CD4-positive, alpha-beta T cell treated with Interleukin-15 for 1 hour (primary cell): ENCODE data around the gene IER5L.
"Not testable (repeated sequence)": the region's sequence is repeated elsewhere in the genome, so short reads cannot be mapped to it uniquely, and the experiment has no call there.

Experiments used
- DNase-seq: peaks from one replicate; pipeline ENCODE4 v3.0.0-alpha.2; 2020

Gene IER5L

DNA sequence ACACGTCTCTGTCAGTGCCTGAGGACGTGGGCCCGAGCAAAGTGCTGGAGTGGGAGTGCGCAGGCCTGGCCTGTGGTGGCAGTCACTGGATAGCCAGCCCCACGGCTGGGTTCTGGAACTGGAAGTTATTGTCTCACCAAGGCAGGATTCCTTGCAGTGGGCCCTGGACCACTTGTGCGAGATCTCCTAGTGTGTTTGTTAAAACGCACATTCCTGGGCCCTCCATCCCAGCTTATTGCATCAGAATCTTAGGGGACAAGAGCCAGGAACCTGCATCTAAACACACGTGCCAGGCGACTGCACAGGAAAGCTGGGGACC, 40.0 kb downstream of the IER5L start:
- DNase-seq, result no peak

DNA sequence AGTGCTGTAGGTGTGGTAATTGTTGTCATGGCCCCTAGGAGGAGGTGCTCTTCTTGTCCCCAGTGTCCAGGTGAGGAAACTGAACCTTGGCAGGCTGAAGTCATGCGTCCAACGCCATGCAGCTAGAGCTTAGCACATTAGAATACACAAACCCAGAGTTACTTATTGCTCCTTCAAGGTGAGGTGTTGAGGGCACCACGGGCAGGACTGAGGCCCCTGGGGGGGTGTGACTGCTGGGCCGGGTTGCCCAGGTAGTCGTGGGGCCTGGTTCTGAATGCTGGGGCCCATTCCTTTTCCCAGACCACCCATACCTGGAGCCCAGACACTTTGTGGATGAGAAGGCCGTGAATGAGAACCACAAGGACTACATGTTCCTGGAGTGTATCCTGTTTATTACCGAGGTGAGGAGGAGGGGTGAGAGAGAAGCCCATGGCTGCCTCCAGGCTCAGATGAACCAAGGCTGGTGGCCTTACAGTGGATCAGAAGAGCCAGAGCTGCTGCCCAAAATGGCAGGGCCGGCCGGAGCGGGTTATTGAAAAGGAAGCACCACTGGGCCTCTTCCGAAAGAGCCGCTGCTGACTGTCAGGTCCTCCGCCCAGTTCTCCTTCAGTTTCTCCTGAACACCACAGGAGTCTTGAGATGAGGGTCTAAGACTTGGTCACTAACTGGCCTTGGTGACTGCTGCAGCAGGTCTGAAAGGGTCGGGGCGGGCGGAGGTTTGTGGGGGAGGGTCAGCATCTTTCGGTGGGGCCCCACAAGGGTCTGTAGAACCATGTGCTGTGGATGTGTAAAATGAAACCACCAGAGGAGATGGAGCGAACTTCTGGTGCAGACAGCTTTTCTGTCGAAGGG, 40.5 kb downstream of the IER5L start:
- DNase-seq, result no peak

DNA sequence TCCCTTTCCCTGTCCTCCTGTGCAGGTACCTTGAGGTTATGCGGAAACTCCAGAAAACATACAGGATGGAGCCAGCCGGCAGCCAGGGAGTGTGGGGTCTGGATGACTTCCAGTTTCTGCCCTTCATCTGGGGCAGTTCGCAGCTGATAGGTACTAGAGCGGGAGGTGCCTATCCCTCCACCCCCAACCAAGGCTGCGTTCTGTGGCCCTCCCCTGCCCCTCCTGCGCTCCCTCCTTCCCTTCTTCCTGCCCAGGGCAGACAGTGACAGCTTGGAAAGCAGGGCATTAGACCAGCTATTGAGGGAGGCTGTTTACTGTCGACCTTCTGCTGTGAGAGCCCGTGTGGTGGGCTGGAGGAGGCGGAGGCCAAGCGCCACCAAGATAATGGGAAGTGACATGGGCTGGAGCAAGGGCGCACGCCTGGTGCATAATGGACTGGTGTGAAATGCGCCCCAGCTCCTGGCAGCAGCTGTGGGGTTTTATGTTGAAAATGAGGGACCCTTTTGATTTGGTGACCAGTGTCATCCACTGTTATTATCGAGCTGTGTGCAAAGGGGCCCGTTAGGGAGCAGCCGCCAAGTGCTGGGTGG, 41.5 kb downstream of the IER5L start:
- no peak for DNase-seq

DNA sequence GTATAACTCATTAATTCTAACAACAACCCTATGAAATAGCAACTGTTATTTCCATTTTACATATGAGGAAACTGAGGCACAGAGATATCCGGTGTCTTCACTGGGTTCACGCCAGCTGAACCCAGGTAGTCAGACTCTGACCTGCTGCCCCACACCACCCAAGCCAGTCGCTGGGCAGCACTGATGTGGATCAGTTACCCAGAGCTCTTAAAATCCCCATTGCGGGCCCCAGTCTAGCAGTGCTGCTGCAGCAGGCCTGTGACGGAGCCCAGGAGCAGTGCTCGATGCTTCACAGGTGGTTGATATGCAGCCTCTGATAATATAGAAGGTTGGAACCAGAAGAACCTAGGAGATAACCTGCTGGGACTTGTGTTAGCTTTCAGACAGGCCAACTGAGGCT, 42.6 kb downstream of the IER5L start:
- DNase-seq, result no peak

DNA sequence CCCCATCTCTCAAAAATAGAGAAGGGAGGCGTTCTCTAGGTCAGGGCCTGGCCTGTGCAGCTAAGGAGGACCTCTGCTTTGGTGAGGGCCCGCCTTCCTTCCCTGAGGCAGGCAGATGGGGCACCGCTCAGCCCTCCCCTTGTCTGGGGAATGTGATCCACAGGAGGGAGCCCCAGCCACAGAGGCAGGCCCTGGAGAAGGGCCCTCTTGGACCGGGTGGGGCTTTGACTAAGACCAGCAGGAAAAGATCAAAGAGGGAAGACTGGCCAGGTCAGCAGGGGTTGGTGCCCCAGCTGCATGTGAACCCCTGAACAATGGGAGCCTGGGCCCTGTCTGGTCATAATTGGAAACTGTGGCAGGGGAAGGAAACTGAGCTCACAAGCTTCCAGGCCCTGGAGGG, 45.0 kb downstream of the IER5L start:
- DNase-seq, result no peak

DNA sequence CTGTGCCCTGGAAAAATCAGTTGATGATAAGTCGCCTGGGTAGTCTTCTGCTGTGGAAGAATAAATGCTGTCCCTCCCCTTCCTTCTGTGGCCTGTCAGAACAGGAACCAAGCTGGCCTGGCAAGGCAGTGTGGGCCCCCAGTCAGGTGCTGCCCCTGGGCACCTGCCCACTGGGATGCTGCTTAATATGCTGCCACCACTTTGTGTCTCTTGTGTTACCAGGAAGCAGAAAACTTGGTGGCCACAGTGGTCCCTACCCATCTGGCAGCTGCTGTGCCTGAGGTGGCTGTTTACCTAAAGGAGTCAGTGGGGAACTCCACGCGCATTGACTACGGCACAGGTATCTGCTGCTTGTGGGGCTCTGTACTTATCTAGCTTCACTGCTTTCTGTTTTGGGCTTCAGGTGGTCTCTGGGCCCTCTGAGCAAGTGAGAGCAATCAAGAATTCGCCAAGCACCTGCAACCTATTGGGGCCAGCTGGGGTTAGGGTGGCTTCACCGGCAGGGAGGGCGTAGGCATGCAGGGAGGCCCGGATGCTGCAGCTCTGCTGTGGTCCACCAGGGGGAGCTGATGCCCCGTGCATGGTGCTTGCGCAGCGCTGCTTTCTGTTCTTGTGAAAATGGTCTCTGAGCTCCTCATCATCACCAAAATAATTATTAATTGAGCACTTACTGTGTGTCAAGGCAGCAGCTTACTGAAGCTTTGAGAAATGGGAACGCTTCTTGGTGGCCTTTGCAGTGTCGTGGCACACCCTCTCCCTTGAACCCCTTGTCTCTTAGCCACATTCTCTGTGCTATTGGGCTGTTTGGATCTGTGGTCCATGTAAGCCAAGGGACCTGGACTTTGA, 46.5 kb downstream of the IER5L start:
- peak; percentile 80 for DNase-seq

DNA sequence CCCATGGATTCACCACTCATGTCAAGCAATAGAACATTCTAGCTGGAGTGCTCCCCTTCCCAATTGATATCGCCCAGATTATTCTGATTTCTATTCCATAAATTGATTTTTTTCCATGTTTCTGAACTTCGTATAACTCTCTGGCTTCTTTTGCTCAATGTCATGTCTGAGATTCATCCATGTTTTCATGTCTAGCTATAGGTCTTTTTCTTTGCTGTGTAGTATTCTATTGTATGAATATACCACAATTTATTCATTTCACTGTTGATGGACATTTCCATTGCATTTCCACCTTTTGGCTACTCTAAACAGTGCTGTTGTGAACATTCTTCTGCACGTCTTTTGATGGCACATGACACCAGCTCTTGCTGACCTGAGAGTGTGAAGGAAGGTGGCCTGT, 47.3 kb downstream of the IER5L start:
- DNase-seq, result no peak

DNA sequence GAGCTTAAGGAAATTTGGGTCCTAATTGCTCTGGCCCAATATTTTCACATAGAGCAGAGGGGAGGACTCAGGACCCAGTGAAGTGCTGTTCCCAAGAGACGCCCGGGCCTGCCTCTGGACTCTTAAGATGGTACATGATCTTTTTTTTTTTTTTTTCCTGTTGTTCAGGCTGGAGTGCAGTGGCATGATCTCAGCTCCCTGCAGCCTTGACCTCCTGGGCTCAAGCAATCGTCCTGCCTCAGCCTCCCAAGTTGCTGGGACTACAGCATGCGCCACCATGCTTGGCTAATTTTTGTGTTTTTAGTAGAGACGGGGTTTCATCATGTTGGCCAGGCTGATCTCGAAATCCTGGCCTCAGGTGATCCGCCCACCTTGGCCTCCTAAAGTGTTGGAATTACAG, 47.8 kb downstream of the IER5L start:
- not testable (repeated sequence) for DNase-seq

DNA sequence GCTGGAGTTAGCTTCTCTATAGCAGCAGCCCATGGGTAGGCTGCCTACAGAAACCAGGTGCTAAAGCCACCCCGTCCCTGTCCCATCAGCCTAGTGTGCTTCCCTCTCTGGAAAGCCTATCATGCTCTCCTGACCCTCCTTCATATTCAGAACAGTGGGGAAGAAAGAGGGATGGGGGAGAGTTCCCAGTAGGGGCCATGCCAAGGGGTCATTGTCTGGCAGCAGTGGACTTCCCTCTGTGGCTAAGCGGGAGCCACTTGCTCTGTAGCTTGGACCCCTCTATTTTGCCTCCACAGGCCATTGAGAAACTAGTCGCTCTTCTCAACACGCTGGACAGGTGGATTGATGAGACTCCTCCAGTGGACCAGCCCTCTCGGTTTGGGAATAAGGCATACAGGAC, 49.4 kb downstream of the IER5L start:
- no peak for DNase-seq

DNA sequence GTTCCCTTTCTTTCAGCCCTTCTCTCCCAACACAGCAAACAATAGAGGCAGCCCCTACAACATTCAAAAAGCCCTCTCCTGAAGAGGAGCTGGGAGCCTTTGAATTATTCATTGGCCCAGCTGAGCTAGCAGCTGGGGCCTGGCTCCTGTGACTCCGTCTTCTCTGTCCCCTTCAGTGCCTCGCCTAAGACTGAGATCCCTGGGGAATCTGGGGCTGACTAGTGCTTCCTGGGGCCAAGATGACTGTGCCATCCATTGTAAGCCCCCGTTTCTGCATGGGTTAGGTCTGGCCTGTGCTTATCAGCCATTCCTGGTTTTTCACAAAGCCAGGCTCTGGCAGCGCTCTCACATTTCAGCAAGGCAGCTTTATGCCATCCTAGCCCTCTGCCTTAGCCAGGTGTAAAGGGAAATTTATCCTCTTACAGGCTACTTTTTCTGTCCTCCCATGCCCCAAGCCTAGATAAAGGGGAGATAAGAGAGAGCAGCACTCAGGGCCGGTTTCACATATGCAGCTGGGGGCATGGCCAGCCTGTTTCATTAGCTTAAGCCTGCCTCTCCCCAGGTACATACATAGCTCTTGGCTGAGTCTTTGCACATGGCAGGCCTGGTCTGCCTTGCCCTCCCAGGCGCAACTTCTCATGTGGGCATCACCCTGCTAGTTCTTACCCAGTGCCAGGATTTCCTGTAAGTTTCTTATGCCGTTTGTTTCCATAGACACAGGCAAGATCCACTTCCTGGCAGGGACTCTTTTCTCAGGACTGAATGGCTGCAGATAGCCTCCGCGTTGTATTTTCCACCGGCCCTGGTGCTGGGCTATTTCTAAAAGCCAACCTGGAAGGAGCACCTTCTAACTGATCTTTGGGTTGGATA, 51.1 kb downstream of the IER5L start:
- DNase-seq, result no peak
